IMR-90 (cell line): ENCODE data around the gene CHD2.

ENCODE experiments used
- BHLHE40 ChIP-seq: fragments of 150-350 bp; IDR thresholded peaks from 2 replicates; pipeline ENCODE4 v1.6.1; 2016; ENCODE audit warnings: mild to moderate bottlenecking, low read depth, low read length
- CEBPB ChIP-seq: IDR thresholded peaks from 2 replicates; pipeline ENCODE4 v1.6.1; 2012; ENCODE audit warnings: low read depth, low read length, improper control_type of control experiment
- CHD1 ChIP-seq: IDR thresholded peaks from 2 replicates; pipeline ENCODE4 v1.6.1; 2012; ENCODE audit warnings: low read depth, low read length, improper control_type of control experiment
- CTCF ChIP-seq: conservative IDR thresholded peaks from 2 replicates; pipeline ENCODE4 v1.5.1; 2012; ENCODE audit warnings: mild to moderate bottlenecking, low read depth, low read length, improper control_type of control experiment
- ELK1 ChIP-seq: fragments of 150-350 bp; IDR thresholded peaks from 2 replicates; pipeline ENCODE4 v1.6.1; 2016; ENCODE audit warnings: low read depth, mild to moderate bottlenecking, low read length, moderate library complexity, borderline replicate concordance
- FOS ChIP-seq: fragments of 150-350 bp; IDR thresholded peaks from 2 replicates; pipeline ENCODE4 v1.6.1; 2016; ENCODE audit warnings: low read depth, low read length
- MAFK ChIP-seq: IDR thresholded peaks from 2 replicates; pipeline ENCODE4 v1.6.1; 2012; ENCODE audit warnings: low read depth, low read length, improper control_type of control experiment
- MXI1 ChIP-seq: IDR thresholded peaks from 2 replicates; pipeline ENCODE4 v1.6.1; 2012; ENCODE audit warnings: low read depth, mild to moderate bottlenecking, low read length, moderate library complexity, borderline replicate concordance
- POLR2A ChIP-seq: IDR thresholded peaks from 2 replicates; pipeline ENCODE4 v1.6.1; 2012; ENCODE audit warnings: mild to moderate bottlenecking, low read depth, low read length
- RAD21 ChIP-seq: IDR thresholded peaks from 2 replicates; pipeline ENCODE4 v1.6.1; 2012; ENCODE audit warnings: low read length, improper control_type of control experiment
- RCOR1 ChIP-seq: IDR thresholded peaks from 2 replicates; pipeline ENCODE4 v1.6.1; 2012; ENCODE audit warnings: mild to moderate bottlenecking, low read length, improper control_type of control experiment; ENCODE audit not compliant: insufficient replicate concordance
- RFX5 ChIP-seq: IDR thresholded peaks from 2 replicates; pipeline ENCODE4 v1.8.0; 2012; ENCODE audit warnings: low read depth, mild to moderate bottlenecking, low read length, moderate library complexity
- SMC3 ChIP-seq: fragments of 150-350 bp; IDR thresholded peaks from 2 replicates; pipeline ENCODE4 v1.6.1; 2016; ENCODE audit warnings: low read depth, mild to moderate bottlenecking, antibody characterized with exemption, low read length, moderate library complexity
- USF2 ChIP-seq: fragments of 150-350 bp; IDR thresholded peaks from 2 replicates; pipeline ENCODE4 v1.6.1; 2017; ENCODE audit warnings: mild to moderate bottlenecking, antibody characterized with exemption, low read length, low read depth

- no peak for TF ChIP-seq POLR2A
- no peak for TF ChIP-seq CTCF
- TF ChIP-seq MAFK: no peak
- no peak for TF ChIP-seq BHLHE40
- TF ChIP-seq FOS: no peak
- TF ChIP-seq RAD21: no peak
- no peak for TF ChIP-seq RCOR1
- no peak for TF ChIP-seq RFX5
- TF ChIP-seq SMC3: no peak
- no peak for TF ChIP-seq CHD1
- TF ChIP-seq MXI1: no peak
- no peak for TF ChIP-seq CEBPB
- TF ChIP-seq USF2: no peak
- no peak for TF ChIP-seq ELK1
Measured at GRCh38 chr15:93076875-93077274, 176.8 kb downstream of the CHD2 start.
